HG02678 (cell line): ENCODE measurements around the gene RFC4.

Experiments
- ATAC-seq: cut with Tn5 transposase; IDR thresholded peaks from one replicate; pipeline ENCODE4 v1.9.1; 2021; ENCODE audit warnings: mild to moderate bottlenecking, moderate library complexity; ENCODE audit not compliant: unreplicated experiment

The RFC4 gene

GRCh38 chr3:186787642-186788481 is 18.4 kb downstream of the RFC4 start:
- no peak for ATAC-seq

GRCh38 chr3:186786922-186787321 is 19.4 kb downstream of the RFC4 start:
- no peak for ATAC-seq

- no peak for ATAC-seq
Measured at GRCh38 chr3:186785495-186786018, 20.7 kb downstream of the RFC4 start.

GRCh38 chr3:186784820-186785494 is 21.3 kb downstream of the RFC4 start:
- no peak for ATAC-seq

GRCh38 chr3:186783731-186784515 is 22.4 kb downstream of the RFC4 start:
- peak; percentile 60 for ATAC-seq

- ATAC-seq, result peak; percentile 65
Measured at GRCh38 chr3:186783058-186783730, 23.1 kb downstream of the RFC4 start, which contains the start of gene EIF4A2. TSS of gene EIF4A2 (plus strand) at chr3:186783577. CDS start at chr3:186783611, 34 bp downstream.

- peak; percentile 31 for ATAC-seq
Measured at GRCh38 chr3:186782542-186783057, 23.7 kb downstream of the RFC4 start.

GRCh38 chr3:186779204-186779603 is 27.1 kb downstream of the RFC4 start:
- no peak for ATAC-seq

- no peak for ATAC-seq
Measured at GRCh38 chr3:186775999-186776398, 30.3 kb downstream of the RFC4 start.

GRCh38 chr3:186772701-186773417 is 33.4 kb downstream of the RFC4 start:
- peak; percentile 96 for ATAC-seq

GRCh38 chr3:186772281-186772694 is 34.0 kb downstream of the RFC4 start:
- peak; percentile 26 for ATAC-seq

GRCh38 chr3:186760897-186761447 is 45.3 kb downstream of the RFC4 start:
- ATAC-seq, result no peak

- ATAC-seq, result no peak
Measured at GRCh38 chr3:186760141-186760833, 46.0 kb downstream of the RFC4 start.

- no peak for ATAC-seq
Measured at GRCh38 chr3:186759231-186759930, 46.9 kb downstream of the RFC4 start.

- ATAC-seq, result no peak
Measured at GRCh38 chr3:186757686-186758220, 48.5 kb downstream of the RFC4 start.

GRCh38 chr3:186757214-186757613 is 49.1 kb downstream of the RFC4 start:
- ATAC-seq, result no peak

GRCh38 chr3:186754871-186755270 is 51.4 kb downstream of the RFC4 start:
- no peak for ATAC-seq

GRCh38 chr3:186754006-186754405 is 52.3 kb downstream of the RFC4 start:
- no peak for ATAC-seq
